GOT3 (cell line): Measurements from ENCODE around the gene BGN.

Source experiments
- DNase-seq: peaks from one replicate; lab custom pipeline; 2025; ENCODE audit warnings: mixed read lengths; lab: John Stamatoyannopoulos, UW

The BGN gene

GRCh38 chrX:153504445-153505016, 9.8 kb downstream of the BGN start:
- no peak for DNase-seq

DNA sequence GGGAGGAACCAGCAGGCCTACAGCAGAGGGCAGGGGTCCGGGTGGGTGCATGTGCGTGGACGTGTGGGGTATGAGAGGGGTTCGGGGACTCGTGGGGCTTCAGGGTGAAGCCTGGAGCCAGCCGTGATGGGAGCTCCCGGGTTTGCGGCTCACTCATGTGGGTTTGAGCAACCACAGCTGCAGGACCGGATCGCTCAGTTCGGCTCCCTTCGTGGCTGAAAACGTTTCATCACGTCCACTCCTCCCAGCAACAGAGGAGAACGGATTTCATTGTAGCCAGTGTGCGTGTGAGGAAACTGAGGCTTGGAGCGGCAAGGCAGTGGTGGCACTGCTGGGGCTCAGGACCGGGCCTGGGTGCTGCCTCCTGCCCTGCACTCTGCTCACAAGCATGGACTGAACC, 10.6 kb downstream of the BGN start:
- no peak for DNase-seq

DNA sequence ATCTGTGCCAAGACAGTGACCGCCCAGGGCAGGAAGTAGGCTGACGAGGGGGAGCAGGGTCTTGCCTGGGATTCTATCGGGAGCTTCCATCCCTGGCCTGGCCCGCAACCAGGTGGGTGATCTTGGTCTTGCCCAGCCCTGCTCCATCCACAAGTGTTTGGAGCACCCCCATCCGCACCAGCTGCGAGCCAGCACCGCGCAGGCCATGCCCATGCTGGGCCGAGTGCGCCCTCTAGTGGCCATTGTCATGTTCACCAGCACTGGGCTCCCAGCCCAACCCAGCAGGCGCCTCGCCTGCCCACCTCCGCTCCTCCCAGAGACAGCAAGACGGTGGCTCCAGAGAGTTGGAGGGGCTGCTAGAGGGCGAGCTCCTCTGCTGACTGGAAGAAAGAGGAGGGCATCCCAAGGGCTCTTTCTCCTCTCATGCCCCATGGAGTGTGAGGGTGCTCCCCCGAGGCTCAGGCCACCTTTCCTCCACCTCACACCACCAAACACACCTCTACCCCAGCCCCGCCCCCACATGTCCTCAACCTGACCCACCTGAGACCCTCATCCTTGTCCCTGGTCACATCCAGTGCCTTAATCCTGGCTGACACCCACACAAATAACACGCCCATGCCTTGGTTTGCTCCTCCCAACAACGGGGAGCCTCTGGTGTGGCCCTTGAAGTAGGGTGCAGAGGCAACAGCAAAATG, 12.9 kb downstream of the BGN start:
- peak; percentile 14 for DNase-seq

DNA sequence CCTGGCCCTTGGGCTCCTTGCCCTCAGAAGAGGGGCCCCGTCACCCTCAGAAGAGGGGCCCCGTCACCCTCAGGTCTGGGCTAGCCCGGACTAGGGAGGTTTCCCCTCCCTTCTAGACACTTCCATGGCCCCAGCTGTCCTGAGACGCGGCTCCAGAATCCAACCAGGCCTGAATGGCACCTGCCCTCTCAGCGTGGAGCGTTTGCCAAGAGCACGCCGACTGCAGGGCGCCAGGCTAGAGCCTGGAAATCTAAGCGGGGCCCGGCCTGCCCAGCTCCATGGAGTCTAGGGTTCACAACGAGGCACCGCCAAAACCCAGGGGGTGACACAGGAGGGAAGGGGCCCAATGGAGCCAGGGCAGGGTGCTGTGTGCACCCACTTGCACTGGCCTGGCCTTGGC, 14.8 kb downstream of the BGN start:
- DNase-seq: no peak

GRCh38 chrX:153510383-153510782, 15.6 kb downstream of the BGN start:
- DNase-seq: no peak

- DNase-seq: no peak
These were observed 17.2 kb downstream of the BGN start for GRCh38 chrX:153511784-153512500.

GRCh38 chrX:153512501-153512893, 17.7 kb downstream of the BGN start:
- DNase-seq: no peak

DNA sequence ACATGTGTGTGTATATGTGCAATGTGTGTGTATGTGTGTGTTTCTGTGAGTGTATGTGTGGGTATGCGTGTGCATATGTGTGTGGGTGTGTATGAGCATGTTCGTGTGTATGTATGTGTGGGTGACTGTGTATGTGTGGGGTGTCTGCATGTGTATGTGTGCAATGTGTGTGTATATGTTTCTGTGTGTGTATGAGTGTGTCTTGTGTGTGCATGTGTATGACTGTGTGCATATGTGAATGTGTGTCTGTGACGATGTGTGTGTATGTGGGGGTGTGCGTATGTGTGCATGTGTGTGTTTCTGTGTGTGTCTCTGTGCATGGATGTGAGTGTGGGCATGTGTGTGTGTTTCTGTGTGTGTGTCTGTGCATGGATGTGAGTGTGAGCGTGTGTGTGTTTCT, 18.5 kb downstream of the BGN start:
- no peak for DNase-seq

DNA sequence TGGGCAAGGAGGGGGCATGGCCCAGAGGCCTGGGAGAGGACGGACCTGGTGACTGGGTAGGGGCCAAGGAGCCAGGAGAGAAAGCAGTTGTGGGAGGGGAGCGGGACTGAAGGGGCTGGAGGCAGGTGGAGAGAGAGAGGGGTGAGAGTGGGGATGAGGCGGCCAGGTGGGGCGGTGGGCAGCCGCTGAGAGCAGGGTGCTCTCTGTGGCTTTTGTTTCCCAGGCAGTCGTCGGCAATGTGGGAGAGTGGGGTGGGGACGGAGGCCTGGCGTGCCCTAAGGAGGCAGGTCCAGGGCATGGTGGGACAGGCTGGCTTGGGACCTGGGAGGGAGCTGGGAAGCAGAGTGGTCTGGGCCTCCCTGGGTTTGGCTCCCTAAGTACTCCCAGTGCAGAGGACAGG, 19.5 kb downstream of the BGN start:
- DNase-seq: no peak

DNA sequence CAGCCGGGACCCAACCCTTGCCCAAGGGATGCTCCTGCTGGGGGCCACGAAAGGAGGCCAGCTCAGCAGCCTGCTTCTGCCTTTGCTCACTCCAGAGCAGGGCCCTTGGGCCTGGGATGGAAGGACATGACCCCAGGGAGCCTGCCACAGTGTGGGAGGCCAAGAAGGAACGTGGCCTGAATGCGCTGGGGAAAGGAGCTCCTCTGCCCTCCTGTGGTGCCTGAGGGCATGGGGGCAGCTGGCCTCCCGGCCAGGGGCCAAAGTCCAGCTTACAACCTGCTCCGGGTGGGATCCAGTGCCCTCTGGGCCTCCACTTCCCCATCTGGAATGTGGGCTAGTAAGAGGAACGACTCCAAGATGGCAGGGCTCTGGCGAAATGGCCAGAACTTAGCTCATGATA, 20.7 kb downstream of the BGN start:
- no peak for DNase-seq

GRCh38 chrX:153516073-153516472, 21.3 kb downstream of the BGN start:
- DNase-seq: no peak

DNA sequence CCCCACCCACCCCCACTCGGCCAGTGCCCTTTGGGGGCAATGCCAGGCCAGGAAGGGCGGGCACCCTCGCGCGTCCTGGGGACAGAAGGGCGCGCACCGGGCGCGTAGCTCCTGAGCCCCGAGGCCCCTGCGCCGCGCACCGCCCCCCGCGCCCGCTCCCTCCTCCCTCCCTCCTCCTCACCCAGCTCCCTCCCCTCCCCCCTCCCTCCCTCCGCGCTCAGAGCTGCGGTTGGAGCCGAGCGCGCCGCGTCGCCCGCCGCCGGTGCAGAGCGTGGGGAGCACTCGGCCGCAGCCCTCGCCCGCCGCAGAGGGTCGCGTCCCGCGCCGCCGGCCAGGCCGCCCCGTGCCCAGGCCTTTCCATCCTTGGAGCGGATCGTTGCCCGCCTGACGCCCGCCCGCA, 22.6 kb downstream of the BGN start, which contains the start of gene ATP2B3:
Gene ATP2B3, plus strand, starts transcription at position 220 of the 400 bp plus-strand sequence. CDS start 18,606 bp downstream, outside the sequence.
- DNase-seq: no peak

DNA sequence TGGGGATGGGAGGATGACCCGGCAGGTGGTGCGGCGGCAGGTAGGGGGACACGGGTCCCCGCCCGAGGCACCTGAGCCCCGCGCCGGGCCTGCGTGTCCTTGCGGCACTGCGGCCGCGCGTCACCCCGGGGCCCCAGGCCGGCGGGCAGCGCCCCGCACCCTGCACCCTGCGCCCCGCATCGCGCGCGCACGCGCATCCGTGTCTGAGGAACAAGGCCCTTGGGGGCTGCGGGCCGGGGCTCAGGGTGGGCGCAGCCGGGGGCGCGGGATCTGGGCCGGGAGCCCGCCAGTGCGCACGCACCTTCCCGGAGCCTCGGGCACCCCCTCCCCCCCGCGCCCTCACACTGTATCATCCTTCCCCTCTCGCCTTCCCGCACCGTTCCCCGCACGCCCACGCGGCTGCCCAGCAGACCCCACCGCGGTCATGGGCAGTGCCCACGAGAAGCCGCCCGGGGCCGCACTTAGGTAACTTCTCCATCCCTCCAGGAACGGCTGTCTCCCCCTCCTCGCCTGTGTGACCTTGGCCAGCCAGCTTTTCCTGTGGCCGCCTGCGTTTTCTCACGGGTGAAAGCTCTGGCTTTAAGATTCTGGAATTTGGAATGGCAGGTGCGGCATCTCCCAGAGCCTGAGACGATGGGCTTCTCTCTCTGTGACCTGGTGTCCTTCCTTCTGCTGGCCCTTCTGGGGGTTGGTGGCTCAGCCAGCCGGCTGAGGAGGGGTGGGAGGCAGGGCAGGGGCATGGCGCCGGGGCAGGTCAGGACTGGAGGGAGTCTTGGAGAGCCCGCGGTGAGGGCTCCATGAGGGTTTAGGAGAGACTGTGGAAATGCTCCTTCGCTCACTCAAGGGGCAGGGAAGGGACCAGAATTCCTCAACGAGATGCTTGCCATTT, 23.4 kb downstream of the BGN start:
- DNase-seq: no peak

- DNase-seq: no peak
These were observed 24.9 kb downstream of the BGN start for GRCh38 chrX:153519569-153520286.

- DNase-seq: no peak
These were observed 25.6 kb downstream of the BGN start for GRCh38 chrX:153520287-153520917.

DNA sequence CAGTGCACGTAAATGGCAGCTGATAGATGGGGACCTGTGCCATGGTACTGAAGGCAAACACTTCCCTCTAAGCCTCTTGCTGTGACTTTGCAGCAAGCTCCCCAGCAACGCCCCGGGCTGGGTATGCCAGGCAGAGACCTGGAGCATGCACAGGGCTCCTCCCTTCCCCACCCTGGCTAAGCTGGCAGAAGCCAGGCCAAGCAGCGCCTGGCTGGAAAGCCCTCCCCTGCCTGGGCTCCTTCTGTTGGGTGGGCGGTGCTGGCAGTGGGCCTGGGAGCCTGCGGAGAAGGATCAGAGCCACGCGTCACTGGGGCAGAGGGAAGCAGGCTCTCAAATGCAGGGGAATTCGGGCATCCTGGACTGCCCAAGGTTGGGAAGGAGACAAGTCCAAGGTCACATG, 26.3 kb downstream of the BGN start:
- no peak for DNase-seq

DNA sequence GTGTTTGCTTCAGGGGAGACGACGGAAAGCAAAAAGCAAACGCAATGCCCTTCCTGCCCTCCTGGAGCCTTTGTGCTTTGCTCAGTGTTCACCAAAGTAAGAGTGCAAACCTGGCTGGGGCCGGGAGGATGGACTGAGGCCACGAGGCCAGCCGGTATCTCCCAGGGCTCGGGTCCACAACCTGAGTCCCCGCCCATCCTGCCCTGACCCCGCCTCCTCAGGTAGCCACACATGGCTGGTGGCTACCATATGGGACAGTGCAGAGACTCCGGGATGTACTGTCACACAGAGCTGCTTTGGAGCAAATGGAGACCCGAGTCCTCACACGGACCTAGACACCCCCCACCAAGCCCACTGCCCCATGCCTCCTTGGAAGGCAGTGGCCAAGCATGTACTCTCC, 27.5 kb downstream of the BGN start:
- no peak for DNase-seq

DNA sequence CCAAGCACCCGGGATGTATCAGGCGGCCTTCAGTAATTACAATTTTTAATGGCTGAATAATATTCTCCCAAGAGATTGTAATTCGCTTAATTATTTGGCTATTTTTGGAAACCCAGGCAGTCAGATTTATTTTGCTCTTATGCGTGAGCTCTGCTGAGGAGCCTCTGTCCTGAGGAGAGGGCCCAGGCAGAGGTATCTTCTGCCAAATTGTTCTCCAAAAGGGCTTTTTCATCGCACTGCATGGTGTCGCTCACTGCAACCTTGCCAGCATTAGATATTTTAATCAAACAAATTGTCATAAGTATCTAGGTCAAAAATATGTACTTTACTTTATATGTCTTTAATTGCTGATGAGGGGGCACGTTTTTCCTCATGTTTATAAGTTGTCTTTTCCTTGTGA, 28.5 kb downstream of the BGN start:
- DNase-seq: no peak

- DNase-seq: no peak
These were observed 29.5 kb downstream of the BGN start for GRCh38 chrX:153524234-153524633.

GRCh38 chrX:153525451-153525850, 30.7 kb downstream of the BGN start:
- DNase-seq: no peak

DNA sequence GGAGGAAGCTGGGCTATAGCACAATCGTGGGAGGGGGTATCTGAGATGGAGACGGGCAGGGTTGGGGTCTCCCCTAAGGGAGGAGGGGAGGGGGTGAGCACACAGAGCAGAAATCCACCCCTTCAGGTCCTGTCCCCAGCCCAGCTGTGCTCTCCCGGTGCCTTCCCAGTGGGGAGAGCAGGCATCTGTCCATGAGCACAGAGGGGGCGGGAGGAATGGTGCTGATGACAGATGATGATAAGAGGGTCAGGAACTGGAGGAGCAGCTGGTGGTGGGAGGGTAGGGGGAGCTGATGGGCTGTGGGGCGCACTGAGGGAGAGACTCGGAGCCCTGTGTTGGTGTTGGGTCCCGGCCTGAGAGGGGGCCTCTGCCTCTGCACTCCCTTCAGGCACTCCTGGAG, 31.3 kb downstream of the BGN start:
- DNase-seq: no peak
